GM10847 (cell line): ENCODE measurements around the gene IDNK.

Experiments used
- POLR2A ChIP-seq: IDR thresholded peaks from 2 replicates; pipeline ENCODE4 v1.6.1; 2011; ENCODE audit not compliant: insufficient read length; ENCODE audit errors: extremely low read depth

The IDNK gene

DNA sequence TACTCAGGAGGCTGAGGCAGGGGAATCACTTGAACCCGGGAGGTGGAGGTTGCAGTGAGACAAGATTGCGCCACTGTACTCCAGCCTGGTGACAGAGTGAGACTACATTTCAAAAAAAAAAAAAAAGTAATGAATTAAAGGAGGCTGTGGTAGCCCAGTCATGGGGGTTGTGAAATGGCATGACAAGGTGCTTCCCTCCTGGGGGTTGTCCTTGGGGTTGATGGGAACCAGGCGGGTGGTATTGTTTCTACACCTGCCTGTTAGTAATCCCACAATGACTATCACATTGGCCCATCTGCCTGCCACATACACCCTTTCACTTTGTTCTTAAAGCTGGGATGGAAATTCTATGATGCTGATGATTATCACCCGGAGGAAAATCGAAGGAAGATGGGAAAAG, 5.6 kb downstream of the IDNK start:
- no peak for TF ChIP-seq POLR2A

DNA sequence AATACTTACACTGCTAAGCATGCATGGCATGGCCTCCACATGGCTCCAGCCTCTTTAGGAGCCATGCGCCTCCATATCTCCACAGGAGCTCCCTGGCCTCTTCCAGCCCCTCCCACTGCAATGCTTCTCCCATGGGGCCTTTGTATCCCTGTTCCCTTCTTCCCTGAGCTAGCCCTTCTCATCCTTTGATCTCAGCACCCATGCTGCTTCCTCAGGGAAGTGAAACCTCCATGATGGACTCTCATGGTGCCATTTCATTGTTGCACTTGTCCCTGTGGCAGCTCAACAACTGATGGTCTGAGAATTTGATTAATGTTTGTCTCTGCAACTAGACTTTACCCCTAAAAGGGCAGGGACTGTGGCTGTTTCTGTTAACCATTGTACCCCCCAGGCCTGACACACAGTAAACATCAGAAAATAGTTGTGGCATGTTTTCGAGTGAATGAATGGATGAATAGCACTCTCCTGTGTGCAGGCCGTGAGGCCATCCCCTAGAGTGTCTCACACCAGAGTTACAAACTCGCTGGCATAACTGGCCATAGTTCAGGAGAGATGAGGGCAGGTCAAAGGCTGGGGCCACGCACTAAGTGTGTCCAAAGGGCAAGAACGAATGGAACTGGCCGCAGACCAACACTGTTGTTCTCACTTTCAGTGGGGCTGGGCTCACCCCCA, 6.6 kb downstream of the IDNK start:
- TF ChIP-seq POLR2A, result no peak

DNA sequence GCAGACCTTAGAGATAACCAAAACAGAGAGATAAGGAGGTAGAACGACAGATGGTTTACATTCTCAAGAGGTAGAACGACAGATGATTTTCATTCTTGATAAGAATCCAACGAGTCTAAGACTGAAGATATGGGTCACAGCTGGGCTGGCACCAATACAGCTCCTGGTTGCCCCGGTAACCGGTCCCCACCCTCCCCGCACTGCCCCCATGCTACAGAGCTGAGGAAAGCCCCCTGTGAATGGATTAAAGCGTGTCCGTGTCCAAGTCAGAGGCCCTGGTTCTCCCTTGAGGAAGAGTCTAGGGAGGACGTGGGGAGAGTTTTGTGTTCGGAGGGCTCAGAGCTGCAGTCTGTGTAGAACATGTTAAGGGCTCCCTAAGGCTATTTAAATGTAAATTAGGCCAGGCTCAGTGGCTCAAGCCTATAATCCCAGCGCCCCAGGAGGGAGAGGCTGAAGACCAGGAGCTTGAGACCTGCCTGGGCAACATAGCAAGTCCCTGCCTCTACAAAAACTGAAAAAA, 8.1 kb downstream of the IDNK start:
- no peak for TF ChIP-seq POLR2A

- no peak for TF ChIP-seq POLR2A
These were observed 10.3 kb downstream of the IDNK start for GRCh38 chr9:83633255-83633654.

DNA sequence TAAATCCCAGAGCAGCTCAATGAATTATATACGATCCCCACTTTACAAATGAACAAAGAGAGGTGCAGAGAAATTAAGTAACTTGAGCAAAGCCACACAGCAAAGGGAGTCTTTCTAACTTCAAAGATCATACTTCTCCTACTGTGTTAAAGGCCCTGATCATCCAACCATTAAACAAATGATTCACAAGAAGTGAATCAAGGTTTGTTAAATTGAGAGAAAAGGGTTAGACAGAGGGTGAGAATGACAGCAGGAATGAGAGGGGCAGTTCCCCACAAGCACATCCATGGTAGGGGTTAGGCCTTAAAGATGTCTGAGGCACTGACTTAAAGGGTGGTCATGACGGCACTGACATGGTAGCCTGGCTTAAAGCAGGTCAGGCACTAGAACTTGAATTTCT, 10.7 kb downstream of the IDNK start:
- TF ChIP-seq POLR2A, result no peak

DNA sequence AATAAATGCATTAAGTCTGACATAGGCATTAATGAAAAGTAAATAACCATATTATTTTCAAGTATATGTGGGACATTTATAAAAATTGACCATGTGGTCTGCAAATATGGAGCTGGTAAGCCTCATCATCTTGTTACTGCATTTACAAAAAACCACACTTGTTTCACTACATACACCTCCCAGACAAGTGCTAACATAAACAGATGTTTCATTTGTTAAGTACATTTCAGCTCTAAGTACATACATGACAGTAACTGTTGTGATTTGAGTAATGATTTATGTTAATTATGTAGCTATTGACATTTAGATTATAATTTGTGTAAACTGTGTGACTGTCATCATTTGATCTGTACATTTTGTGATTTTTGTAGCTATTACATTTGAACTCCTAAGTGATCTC, 13.9 kb downstream of the IDNK start:
- no peak for TF ChIP-seq POLR2A

- no peak for TF ChIP-seq POLR2A
These were observed 14.4 kb downstream of the IDNK start for GRCh38 chr9:83637389-83637788.

- TF ChIP-seq POLR2A, result no peak
These were observed 16.3 kb downstream of the IDNK start for GRCh38 chr9:83639266-83639665.

GRCh38 chr9:83642793-83643192, 19.9 kb downstream of the IDNK start:
- TF ChIP-seq POLR2A, result no peak

DNA sequence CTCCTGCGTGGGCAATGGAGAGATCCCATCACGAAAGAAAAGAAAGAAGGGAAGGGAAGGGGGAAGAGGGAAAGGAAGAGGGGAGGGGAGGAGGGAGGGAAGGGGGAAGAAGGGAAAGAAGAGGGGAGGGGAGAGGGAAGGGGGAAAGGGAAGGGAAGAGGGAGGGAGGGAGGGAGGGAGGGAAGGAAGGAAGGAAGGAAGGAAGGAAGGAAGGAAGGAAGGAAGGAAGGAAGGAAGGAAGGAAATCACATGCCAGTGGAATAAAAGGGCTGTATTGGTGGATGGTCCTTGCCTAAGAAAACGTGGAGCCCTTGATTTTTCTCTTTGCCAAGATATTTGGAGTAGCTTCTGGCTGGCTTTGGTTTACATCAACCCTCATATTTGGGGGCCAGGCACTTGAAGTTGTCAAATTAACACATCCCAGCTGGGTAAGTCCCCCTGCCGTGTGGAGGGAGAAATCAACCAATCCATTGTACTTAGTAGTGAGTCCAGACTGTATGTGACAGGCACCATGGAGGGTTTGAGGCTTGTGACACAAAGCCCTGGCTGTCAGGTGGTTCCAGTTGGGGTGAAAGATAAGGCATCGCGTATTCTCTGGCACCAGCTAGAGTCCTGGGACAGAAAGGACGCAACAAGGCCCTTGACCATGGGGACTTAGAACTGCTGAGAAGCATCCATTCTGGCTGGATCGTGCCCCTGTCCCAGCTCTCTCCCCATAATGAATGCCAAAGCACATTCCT, 23.7 kb downstream of the IDNK start:
- TF ChIP-seq POLR2A, result no peak

- TF ChIP-seq POLR2A, result no peak
These were observed 26.1 kb downstream of the IDNK start for GRCh38 chr9:83649080-83649479.

DNA sequence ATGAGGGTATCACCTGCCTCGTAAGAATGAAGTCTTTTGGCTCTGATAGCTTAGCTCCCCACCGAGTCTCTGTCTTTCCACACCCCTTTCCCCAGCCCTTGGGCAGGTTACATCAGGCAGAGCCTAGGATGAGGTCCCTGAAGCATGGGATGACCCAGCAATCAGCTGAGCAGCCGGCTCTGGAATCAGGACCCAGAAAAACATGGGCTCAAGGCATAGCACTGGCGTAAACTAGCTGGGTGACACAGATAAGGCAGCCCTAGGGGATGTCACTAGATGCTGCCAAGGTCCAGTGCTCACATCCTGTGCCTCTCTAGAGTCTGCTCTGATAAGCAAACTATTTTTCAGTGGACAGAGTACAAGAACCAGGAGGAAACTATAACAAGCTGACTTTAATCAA, 26.6 kb downstream of the IDNK start:
- no peak for TF ChIP-seq POLR2A

- TF ChIP-seq POLR2A, result no peak
These were observed 28.6 kb downstream of the IDNK start for GRCh38 chr9:83651558-83651957.

DNA sequence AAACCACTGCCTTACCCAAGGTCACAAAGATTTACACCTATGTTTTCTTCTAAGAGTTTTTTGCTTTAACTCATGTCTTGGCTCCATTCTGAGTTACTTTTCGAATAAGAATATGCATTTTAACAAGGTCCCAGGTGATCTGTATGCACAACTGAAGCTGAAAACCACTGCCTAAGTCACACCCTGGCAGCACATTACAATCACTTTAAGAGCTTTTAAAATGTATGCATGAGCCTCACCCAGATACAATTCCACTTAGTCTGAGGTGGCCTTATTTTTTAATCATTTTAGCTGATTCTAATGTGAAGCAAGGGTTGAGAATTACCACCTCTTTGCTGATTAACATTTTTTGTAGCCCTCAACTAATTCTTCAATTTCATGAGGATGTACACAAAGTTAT, 29.5 kb downstream of the IDNK start:
- no peak for TF ChIP-seq POLR2A

GRCh38 chr9:83655433-83655832, 32.5 kb downstream of the IDNK start:
- TF ChIP-seq POLR2A, result no peak

DNA sequence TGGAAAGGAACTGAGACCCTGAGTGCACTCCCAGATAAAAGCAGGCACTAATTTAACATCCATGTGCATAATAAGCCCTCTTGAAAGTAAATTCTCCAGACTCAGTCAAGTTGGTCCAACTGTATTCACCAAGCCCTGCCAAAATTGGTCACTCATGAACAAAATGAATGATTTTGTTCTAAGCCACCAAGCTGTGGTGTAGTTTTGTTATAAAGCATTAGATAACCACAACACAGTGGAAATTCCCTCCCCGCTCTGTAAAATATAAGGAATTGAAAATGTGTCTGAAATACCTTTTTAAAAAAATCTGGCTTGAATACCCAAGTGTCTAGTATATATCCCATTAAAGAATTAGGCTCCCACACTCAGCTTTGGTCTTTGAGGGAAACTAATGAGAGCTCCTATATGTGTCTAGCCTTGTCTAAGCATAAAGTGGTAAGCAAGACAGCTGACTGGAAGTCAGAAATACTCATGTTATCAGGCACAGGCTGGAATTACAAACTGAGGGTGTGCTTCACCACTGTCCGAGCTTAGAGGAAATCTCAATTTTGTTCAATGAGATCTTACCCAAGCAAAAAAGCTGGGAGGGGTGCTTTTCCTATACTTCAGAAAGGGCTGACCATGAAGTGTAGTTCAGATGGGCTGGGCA, 33.2 kb downstream of the IDNK start:
- no peak for TF ChIP-seq POLR2A
